Activated naive CD8-positive, alpha-beta T cell treated with anti-CD3 and anti-CD28 coated beads, Interleukin-2, amount 10 ng/mL, durations not matched to agents 7 days and 5 days (primary cell): ENCODE measurements around the gene DPH2. TPM values are rescaled to one million over a fixed set of nuclear protein-coding genes. Genes with fewer than 3 reads are reported as not detected.

ENCODE experiments used
- ATAC-seq: fragments of 150-1000 bp; cut with Tn5 transposase; one replicate; pipeline ENCODE4 v1.10.0; 2021; ENCODE audit warnings: low read depth, moderate library complexity
- POLR2A ChIA-PET: fragments of 350-600 bp; sonication (Branson Sonifier 250); formaldehyde crosslinking; loops from one replicate; lab custom pipeline; 2021; ENCODE audit warnings: antibody characterized with exemption; lab: Charles Lee
- DNase-seq: peaks from one replicate; pipeline ENCODE4 v3.0.0; 2021
- H3K27ac Mint-ChIP-seq: one replicate; pipeline ENCODE4 v1.8.0; 2022; ENCODE audit warnings: mild to moderate bottlenecking, mixed read lengths
- H3K27me3 Mint-ChIP-seq: one replicate; pipeline ENCODE4 v1.8.0; 2022; ENCODE audit warnings: mild to moderate bottlenecking, moderate library complexity, mixed read lengths
- H3K36me3 Mint-ChIP-seq: one replicate; pipeline ENCODE4 v1.8.0; 2021; ENCODE audit warnings: mild to moderate bottlenecking, mixed read lengths
- H3K4me1 Mint-ChIP-seq: one replicate; pipeline ENCODE4 v1.8.0; 2021; ENCODE audit warnings: mixed read lengths
- H3K4me3 Mint-ChIP-seq: one replicate; pipeline ENCODE4 v1.8.0; 2022; ENCODE audit warnings: mild to moderate bottlenecking, moderate library complexity, mixed read lengths
- H3K9me3 Mint-ChIP-seq: one replicate; pipeline ENCODE4 v1.8.0; 2021; ENCODE audit warnings: mixed read lengths
- total RNA-seq, 2 experiments: library from RNA; stranded (reverse); gene quantifications; one replicate each; pipeline ENCODE4 v1.2.3, GENCODE V29; 2021

Gene DPH2
- total RNA-seq, 2 experiments from 2014 or later = 26.7 to 28.2 TPM

DNA sequence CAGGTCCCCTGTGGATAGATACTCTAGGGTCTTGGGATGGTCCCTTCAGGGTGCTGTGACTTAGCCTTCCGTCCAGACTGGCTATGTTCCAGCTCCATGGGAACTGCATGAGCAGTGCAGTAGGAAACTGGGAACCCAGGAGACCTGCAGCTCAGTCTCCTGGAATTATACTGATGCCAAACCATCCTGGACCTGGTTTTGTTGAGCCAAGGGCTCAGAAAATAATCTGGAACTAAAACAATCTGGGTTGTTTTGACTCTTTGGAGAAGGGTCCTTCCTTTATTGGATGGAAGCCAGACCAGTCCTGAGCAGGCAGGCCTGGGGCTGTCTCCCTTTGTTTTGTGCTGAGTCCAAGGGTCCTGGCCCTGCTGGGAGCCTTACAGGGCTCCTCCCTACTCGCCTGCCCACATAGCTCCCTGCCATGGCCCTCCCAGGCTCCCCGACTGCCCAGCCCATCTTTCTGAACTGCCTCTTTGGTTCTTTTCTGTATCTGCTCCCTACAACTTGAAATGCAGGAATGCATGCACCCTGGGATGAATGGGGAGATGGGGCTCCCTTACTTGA lies 21.9 kb upstream of the DPH2 start:
- Mint-ChIP-seq H3K36me3 (peaks cover 4% of the 10 kb centered on the region), H3K4me3 (peak overlapping the region; percentile 93)

DNA sequence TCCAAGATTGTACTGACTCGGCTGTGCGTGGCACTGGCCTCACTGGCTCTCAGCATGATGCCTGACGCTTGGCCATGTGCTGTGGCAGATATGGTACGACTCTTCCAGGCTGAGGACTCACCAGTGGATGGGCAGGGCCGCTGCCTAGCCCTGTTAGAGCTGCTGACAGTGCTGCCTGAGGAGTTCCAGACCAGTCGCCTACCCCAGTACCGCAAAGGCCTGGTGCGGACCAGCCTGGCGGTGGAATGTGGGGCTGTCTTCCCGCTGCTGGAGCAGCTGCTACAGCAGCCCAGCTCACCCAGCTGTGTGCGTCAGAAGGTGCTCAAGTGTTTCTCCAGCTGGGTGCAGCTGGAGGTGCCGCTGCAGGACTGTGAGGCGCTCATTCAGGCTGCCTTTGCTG lies 20.1 kb upstream of the DPH2 start:
- Mint-ChIP-seq H3K27me3 (no peaks in the 10 kb centered on the region), H3K36me3 (peaks cover 4% of the 10 kb centered on the region), H3K4me3 (no peak overlapping the region), H3K4me1 (peaks cover 25% of the 10 kb centered on the region), H3K27ac (no peak overlapping the region), H3K9me3 (no peaks in the 10 kb centered on the region)
- DNase-seq = no peak
- ATAC-seq = no peak
- POLR2A ChIA-PET = interaction anchor here (1.2 to 1.7 kb wide), 2 partner anchors 9 to 15 kb away, joined by 3 to 6 read pairs; no protein-coding TSS in a partner anchor

More for the DNA sequence above, 21.9 kb upstream of the DPH2 start:
- POLR2A ChIA-PET = interaction anchor here (2.6 to 3.5 kb wide), 2 partner anchors 13 to 23 kb away, joined by 10 to 22 read pairs; partner anchors contain the start of gene DPH2
- H3K27ac Mint-ChIP-seq = peak overlapping the region; percentile 90
- H3K27me3 Mint-ChIP-seq = no peaks in the 10 kb centered on the region
- no peak for DNase-seq
- no peak for ATAC-seq
- no peaks in the 10 kb centered on the region for H3K9me3 Mint-ChIP-seq
- H3K4me1 Mint-ChIP-seq = peaks cover 25% of the 10 kb centered on the region

DNA sequence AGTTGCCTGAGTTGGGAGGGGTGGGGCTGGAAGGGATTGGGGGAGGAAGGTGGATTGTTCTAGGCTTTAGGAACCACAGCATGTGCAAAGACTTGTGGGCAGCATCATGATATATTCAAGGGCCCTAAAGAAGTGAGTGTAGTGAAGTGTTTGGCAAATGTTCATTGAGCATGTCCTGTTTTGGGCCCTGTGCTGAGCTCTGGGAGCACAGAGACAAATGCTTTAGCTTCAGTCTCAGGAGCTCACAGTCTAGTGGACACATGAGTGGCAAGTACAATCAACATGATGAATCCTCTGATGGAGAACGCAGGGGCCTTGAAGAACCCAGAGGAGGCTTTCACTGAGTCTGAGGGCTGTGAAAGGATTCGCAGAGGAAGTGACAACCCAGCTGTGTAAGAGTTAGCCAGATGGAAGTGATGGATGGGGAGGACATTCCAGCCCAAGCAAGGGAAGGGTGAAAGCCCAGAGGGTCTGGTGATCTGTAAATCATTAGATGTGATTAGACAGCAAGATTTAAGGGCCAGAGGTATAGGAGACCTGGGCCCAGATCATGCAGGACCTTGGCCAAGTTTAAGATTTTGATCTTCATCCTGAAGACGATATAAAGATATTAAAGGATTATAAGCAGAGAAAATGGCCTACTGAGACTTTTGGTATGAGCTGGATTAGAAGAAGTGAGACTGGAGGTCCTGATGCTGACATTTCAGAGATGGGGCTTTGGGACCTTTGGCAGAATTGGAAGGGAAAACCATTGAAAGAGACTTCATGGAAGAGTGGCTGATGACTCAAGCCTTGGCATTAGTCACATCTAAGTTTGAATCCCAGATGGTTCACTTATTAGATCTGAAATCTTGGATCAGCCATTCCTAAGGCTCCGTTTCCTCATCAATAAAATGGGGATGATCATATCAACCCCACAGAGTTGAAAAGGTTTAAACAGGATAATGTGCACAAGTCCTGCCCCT lies 18.5 kb upstream of the DPH2 start:
- DNase-seq = no peak
- Mint-ChIP-seq H3K27me3 (no peaks in the 10 kb centered on the region), H3K4me1 (peaks cover 12% of the 10 kb centered on the region), H3K9me3 (no peaks in the 10 kb centered on the region), H3K36me3 (peaks cover 3% of the 10 kb centered on the region), H3K27ac (no peak overlapping the region), H3K4me3 (no peak overlapping the region)
- POLR2A ChIA-PET = no interaction called here
- ATAC-seq = no peak

DNA sequence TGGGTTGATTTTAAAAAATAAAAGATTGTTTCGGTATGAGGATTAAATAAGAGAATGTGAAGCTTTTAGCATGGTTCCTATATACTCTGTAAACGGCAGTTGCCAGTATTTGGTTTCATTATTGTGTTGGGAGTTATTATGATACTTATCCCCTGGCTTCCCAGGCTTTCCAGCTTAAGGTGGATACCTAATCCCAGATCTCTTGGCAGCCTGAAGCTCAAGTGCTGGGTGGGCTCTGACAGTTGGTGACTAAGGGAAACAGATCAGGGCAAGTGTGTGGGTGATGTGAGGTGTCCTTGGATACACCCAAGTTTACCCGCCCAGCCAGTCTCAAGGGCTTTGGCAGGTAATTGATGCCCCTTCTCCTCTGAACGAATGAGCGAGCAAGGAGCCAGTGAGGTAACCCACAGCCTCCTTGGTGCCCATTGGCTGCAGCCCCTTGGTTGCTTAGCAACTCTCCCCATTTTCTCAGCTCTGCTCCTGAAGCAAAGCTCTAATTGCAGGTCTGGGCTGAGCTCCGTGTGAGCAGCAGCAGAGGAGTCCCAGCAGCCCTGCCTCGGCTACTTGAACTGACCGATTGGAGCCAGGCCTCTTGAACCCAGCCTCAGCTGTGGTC lies 17.0 kb upstream of the DPH2 start:
- H3K27me3 Mint-ChIP-seq = no peaks in the 10 kb centered on the region
- peaks cover 6% of the 10 kb centered on the region for H3K36me3 Mint-ChIP-seq
- H3K9me3 Mint-ChIP-seq = no peaks in the 10 kb centered on the region
- H3K27ac Mint-ChIP-seq = no peak overlapping the region
- DNase-seq (no peak), ATAC-seq (no peak)
- H3K4me3 Mint-ChIP-seq = no peak overlapping the region
- POLR2A ChIA-PET = no interaction called here
- H3K4me1 Mint-ChIP-seq = peaks cover 8% of the 10 kb centered on the region

DNA sequence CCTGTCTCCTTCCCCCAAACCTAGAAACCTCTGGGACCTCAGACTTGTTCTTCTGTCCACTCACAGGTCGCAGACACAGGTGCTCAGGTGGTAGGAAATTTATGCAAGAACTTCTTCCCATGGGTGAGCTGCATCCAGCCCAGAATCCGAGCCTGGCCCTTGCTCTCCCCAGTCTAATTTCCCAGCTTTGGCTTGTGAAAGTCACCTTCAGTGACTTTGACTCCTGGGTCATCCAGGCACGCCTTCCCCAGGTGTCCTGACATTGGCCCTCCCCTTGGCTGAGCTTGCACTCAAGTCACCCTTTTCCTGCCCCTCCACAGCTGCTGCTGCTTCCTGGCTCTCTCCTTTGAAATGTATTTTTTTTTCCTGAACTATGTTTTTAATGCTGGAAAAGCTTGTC lies 16.4 kb upstream of the DPH2 start:
- H3K27ac Mint-ChIP-seq = no peak overlapping the region
- DNase-seq = no peak
- POLR2A ChIA-PET = no interaction called here
- no peaks in the 10 kb centered on the region for H3K27me3 Mint-ChIP-seq
- peaks cover 3% of the 10 kb centered on the region for H3K4me1 Mint-ChIP-seq
- no peaks in the 10 kb centered on the region for H3K9me3 Mint-ChIP-seq
- no peak overlapping the region for H3K4me3 Mint-ChIP-seq
- ATAC-seq = no peak
- peaks cover 6% of the 10 kb centered on the region for H3K36me3 Mint-ChIP-seq

DNA sequence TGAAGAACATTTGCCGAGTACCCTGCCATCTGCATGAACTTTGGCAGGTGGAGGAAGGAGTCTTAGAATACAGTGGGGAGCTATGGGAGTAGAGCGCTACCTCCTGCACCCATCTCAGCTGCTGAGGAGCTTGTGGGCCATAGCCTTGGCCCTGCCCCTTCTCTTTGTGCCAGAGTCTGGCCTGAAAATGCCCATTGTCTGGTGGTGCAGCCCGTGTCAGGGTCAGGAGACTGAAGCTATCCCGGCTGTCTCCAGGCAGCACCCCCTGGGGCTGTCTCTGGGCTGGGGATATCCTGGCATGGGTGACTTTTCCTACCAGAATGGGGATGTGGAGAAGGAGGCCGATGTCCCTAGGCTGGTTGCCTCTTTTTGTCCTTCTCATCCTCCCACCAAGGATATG lies 15.8 kb upstream of the DPH2 start:
- POLR2A ChIA-PET = no interaction called here
- Mint-ChIP-seq H3K27ac (no peak overlapping the region), H3K4me1 (no peaks in the 10 kb centered on the region), H3K27me3 (no peaks in the 10 kb centered on the region), H3K36me3 (peaks cover 6% of the 10 kb centered on the region), H3K9me3 (no peaks in the 10 kb centered on the region), H3K4me3 (no peak overlapping the region)
- ATAC-seq = no peak
- DNase-seq = no peak

DNA sequence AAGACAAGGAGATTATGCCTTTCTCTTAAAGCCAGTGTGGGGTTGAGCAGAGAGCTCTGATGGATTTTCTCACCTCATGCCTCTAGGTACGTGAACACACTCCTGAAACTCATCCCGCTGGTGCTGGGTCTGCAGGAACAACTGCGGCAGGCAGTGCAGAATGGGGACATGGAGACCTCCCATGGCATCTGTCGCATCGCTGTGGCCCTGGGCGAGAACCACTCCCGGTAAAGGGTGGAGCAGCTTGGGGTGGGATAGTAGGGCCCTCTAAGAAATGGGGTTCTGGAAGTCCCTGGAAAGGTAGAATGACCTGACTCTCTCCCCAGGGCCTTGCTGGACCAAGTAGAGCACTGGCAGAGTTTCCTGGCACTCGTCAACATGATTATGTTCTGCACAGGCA lies 13.6 kb upstream of the DPH2 start:
- no peak overlapping the region for H3K27ac Mint-ChIP-seq
- no peaks in the 10 kb centered on the region for H3K9me3 Mint-ChIP-seq
- ATAC-seq = no peak
- peaks cover 5% of the 10 kb centered on the region for H3K36me3 Mint-ChIP-seq
- no peaks in the 10 kb centered on the region for H3K4me1 Mint-ChIP-seq
- no peak overlapping the region for H3K4me3 Mint-ChIP-seq
- H3K27me3 Mint-ChIP-seq = no peaks in the 10 kb centered on the region
- DNase-seq = no peak
- POLR2A ChIA-PET = interaction anchor here (1.1 kb wide), 1 partner anchor 45 kb away, joined by 4 read pairs; no protein-coding TSS in a partner anchor

DNA sequence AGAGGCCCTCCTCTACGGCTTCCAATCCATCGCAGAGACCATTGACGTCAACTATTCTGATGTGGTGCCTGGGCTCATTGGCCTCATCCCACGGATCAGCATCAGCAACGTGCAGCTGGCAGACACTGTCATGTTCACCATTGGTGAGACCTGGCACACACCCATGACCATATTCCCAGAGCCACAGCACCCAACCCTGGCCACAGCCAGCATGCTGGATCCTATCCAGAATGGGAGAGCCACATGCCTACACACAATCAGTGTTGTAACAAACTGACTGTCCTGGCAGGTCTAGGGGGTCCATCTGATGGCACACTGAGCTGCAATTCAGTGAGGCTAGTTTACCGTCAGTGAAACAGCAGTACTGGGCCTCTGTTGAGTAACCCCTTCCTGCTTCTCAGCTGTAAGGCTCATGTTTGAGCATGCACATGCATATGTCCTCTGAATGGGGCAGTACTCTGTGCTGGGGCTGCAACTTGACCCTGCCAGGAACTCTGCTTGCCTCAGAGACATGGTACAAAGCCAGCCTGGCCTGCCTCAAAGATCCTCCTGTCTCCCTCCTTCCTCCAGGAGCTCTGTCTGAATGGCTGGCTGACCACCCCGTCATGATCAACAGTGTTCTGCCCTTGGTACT lies 12.3 kb upstream of the DPH2 start:
- no peak for ATAC-seq
- POLR2A ChIA-PET = interaction anchor here (1.1 kb wide), 1 partner anchor 46 kb away, joined by 4 read pairs; no protein-coding TSS in a partner anchor
- Mint-ChIP-seq H3K36me3 (peaks cover 7% of the 10 kb centered on the region), H3K4me3 (no peak overlapping the region), H3K27ac (no peak overlapping the region), H3K27me3 (no peaks in the 10 kb centered on the region), H3K9me3 (no peaks in the 10 kb centered on the region), H3K4me1 (peaks cover 4% of the 10 kb centered on the region)
- DNase-seq = no peak

DNA sequence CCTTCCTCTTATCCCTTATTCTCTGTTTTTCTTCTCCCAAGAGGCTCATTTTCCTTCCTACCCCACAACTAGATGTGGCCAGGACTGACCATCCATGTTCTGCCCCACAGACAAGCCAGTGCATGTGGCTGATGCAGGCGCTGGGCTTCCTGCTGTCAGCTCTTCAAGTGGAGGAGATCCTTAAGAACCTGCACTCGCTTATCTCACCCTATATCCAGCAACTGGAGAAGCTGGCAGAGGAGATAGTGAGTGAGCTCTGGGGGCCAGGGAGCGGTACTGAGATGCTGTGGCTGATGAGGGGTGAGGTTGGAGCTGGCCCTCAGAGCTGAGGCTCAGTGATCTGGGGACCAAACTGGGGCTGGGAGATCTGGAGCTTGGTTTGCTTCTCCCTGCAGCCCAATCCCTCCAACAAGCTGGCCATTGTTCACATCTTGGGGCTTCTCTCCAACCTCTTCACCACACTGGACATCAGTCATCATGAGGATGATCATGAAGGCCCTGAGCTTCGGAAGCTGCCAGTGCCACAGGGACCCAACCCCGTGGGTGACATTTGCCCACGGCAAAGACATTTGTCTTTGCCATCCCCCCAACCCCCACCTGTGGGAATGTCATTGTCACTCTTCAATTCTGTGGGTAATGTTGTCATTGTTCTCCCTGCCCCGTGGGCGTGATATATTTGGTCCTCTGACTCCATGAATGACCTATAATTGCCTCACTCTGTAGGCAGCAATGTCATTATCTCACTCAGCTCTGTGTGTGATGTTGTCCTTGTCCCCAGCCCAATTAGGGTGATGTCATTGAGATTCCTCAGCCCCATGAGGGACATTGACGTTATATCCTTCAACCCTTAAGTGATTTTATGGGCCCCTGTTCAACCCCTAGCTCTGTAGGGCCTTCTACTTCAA lies 11.2 kb upstream of the DPH2 start:
- peaks cover 7% of the 10 kb centered on the region for H3K36me3 Mint-ChIP-seq
- ATAC-seq = no peak

DNA sequence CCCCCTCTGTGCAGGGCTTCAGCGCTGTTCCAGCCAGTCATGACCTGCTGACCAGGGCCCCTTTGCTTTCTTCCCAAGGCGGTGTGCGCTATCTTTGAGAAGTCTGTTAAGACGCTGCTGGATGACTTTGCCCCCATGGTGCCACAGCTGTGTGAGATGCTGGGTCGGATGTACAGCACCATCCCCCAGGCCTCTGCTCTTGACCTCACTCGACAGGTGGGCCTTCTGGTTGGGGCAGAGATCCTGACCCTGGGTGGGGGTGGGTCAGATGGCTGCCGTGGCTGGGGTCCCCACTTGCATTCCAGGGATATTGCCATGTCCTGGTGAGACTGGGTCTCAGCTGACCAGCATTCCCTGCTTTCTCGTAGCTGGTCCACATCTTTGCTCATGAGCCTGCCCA lies 9.0 kb upstream of the DPH2 start:
- no peak overlapping the region for H3K27ac Mint-ChIP-seq
- no peak for ATAC-seq
- no peaks in the 10 kb centered on the region for H3K27me3 Mint-ChIP-seq
- H3K36me3 Mint-ChIP-seq = peaks cover 7% of the 10 kb centered on the region
- H3K4me1 Mint-ChIP-seq = peaks cover 8% of the 10 kb centered on the region
- no peak for DNase-seq
- POLR2A ChIA-PET = no interaction called here
- H3K4me3 Mint-ChIP-seq = no peak overlapping the region
- no peaks in the 10 kb centered on the region for H3K9me3 Mint-ChIP-seq

More for the DNA sequence above, 11.2 kb upstream of the DPH2 start:
- POLR2A ChIA-PET = interaction anchor here (1.2 kb wide), 1 partner anchor 9 kb away, joined by 3 read pairs; no protein-coding TSS in a partner anchor
- H3K27me3 Mint-ChIP-seq = no peaks in the 10 kb centered on the region
- H3K4me1 Mint-ChIP-seq = peaks cover 8% of the 10 kb centered on the region
- no peaks in the 10 kb centered on the region for H3K9me3 Mint-ChIP-seq
- H3K4me3 Mint-ChIP-seq = no peak overlapping the region
- no peak overlapping the region for H3K27ac Mint-ChIP-seq
- DNase-seq = no peak

DNA sequence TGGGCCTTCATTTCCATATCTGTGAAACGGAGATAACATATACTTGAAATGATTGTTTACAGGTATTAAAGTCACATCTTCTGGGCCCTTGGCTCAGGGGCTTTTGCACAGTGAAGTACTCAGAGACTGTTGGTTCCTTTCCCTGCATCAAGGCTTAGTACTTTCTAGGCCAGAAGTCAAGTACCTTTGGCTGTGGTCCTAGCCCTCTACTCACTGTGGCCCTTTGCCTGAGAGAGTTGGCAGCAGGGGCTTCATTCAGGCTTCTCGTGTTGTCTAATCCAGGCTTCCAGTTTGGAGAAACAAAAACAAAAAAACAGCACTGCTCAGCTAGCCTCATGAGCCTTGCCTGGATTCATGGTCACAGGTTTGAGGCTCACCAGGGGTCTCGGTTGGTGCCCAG lies 8.1 kb upstream of the DPH2 start:
- no peak overlapping the region for H3K4me3 Mint-ChIP-seq
- no peak for ATAC-seq
- no peak overlapping the region for H3K27ac Mint-ChIP-seq
- DNase-seq = no peak
- no peaks in the 10 kb centered on the region for H3K27me3 Mint-ChIP-seq
- H3K9me3 Mint-ChIP-seq = no peaks in the 10 kb centered on the region
- peaks cover 7% of the 10 kb centered on the region for H3K36me3 Mint-ChIP-seq
- peaks cover 8% of the 10 kb centered on the region for H3K4me1 Mint-ChIP-seq
- POLR2A ChIA-PET = no interaction called here

DNA sequence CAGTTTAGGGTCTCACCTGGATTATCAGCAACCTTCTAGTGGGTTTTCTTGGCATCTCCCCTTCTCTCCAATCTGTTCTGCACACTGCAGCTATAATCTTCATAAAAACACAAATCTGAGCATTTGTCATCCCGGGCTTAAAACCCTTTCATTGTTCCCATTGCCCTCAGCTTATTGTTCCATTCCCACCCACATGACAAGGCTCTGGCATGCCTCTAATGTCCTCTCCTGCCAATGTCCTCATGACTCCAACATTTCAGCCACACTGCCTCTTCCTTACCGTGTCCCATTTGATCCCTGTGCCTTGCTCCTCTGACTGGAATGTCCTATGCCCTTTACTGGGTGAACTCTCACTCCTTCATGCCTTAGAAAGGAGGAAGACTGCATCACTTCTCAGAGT lies 7.5 kb upstream of the DPH2 start:
- POLR2A ChIA-PET = no interaction called here
- no peaks in the 10 kb centered on the region for H3K27me3 Mint-ChIP-seq
- peaks cover 8% of the 10 kb centered on the region for H3K4me1 Mint-ChIP-seq
- peaks cover 4% of the 10 kb centered on the region for H3K36me3 Mint-ChIP-seq
- DNase-seq (no peak), ATAC-seq (no peak)
- H3K9me3 Mint-ChIP-seq = no peaks in the 10 kb centered on the region
- no peak overlapping the region for H3K4me3 Mint-ChIP-seq
- H3K27ac Mint-ChIP-seq = no peak overlapping the region
